Measurements from ENCODE around the gene NBPF26.
"Not testable (repeated sequence)": the region's sequence is repeated elsewhere in the genome, so short reads cannot be mapped to it uniquely, and the experiment has no call there.

Gene NBPF26

DNA sequence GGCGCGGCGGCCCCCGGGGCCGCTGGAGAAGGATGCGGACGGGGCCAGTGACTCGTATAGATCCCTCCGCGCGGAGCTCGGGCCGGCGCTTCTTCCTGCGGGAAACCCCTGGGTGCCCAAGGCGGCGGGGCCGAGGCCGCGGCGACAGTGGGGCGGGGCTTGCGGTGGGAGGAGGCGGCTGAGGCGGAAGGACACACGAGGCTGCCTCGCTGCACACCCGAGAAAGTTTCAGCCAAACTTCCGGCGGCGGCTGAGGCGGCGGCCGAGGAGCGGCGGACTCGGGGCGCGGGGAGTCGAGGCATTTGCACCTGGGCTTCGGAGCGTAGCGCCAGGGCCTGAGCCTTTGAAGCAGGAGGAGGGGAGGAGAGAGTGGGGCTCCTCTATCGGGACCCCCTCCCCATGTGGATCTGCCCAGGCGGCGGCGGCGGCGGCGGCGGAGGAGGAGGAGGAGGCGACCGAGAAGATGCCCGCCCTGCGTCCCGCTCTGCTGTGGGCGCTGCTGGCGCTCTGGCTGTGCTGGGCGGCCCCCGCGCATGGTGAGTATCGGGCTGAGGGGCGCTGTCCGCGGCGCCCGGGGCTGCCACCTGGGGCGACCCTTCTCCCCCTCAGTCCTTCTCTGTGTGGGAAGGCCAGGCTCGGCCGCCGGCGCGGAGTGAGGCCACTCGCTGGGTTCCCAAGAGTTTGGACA lies at the start of gene NBPF26:
NBPF26 (plus strand) TSS at position 231 of the 688 bp plus-strand sequence.
- H3K36me3 ChIP-seq; H3K9me3 ChIP-seq (ENCODE audit: severe bottlenecking); H3K27ac ChIP-seq; H3K27me3 ChIP-seq (ENCODE audit: insufficient read depth, low read depth, severe bottlenecking): not testable (repeated sequence)
- peak; percentile 70 for DNase-seq
- peak within 1 kb of the TSS; percentile 49 for H3K4me3 ChIP-seq (ENCODE audit: low read depth, low read length)

DNA sequence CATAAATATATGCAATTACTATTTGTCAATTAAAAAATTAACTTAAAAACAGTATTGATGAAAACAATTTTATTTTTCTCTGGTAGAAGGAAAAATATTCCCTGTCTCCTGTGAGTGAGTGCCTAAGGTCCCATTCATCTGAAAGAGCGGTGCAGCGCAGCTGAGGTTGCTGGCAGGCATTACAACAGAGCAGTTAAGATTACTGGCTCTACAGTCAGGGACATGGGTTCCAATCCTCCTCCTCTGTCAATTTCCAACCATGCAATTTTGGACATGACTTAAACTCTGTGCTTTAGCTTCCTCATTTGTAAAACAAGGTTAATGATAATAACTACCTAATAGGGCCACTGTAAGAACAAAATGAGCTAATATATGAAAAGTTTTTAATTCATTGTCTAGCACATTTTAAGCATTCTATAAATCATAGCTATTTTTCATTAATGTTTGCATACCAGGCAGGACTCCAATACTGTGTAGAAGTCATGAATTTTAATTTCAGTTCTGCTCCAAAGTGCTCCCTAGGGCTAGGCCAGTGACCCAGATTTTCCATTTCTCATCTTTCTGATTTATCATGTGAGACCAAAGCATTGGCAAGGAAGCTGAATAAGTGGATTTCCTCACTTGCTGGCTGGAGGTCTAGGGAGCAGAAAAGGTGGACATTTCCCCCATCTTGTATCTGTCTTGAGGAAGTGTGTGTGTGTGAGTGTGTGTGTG lies 43.5 kb upstream of the NBPF26 start:
- not testable (repeated sequence) for H3K4me3 ChIP-seq (ENCODE audit: low read depth, low read length); H3K9me3 ChIP-seq (ENCODE audit: severe bottlenecking); H3K27me3 ChIP-seq (ENCODE audit: insufficient read depth, low read depth, severe bottlenecking); H3K36me3 ChIP-seq; DNase-seq; H3K27ac ChIP-seq

DNA sequence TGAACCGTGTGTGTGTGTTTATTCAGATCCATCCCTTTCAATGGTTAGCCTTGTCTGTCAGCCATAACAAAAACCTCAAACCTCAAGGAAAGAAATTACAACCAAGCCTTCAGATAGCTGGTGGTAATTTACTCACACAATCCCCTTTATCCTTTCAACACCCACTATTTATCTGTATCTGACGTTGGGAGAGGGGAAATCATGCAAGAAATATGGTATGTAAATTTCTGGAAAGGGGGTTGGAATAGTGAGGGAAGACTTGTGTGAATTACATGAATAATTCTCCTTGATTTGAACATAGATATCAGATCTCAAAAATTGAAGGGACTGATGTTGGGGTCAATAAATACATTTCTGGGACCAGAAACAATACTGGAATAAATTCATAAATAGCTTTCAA lies 42.8 kb upstream of the NBPF26 start:
- not testable (repeated sequence) for H3K27me3 ChIP-seq (ENCODE audit: insufficient read depth, low read depth, severe bottlenecking)

DNA sequence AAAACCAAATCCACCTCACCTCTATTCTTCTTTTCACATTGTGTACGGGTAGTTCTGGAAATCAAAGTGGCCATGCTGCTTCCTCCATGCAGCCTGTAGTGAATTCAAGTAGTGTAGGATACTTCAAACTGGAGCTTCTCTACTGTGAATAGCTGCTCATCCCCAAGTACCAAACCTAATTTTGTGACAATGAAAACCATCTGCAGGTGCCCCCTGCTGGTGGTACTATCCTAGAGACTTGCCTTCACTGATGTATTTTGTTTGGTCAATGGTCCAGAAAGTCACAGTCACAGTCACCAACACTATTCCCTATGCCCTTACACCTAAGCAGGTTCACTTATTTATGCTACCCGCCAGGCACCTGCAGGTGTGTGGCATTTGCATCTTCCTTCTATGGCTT lies 39.3 kb upstream of the NBPF26 start:
- not testable (repeated sequence) for DNase-seq; H3K27me3 ChIP-seq (ENCODE audit: insufficient read depth, low read depth, severe bottlenecking); H3K36me3 ChIP-seq; H3K27ac ChIP-seq; H3K4me3 ChIP-seq (ENCODE audit: low read depth, low read length); H3K9me3 ChIP-seq (ENCODE audit: severe bottlenecking)

More for the DNA sequence above, 42.8 kb upstream of the NBPF26 start:
- H3K27ac ChIP-seq; H3K4me3 ChIP-seq (ENCODE audit: low read depth, low read length); DNase-seq; H3K36me3 ChIP-seq; H3K9me3 ChIP-seq (ENCODE audit: severe bottlenecking): not testable (repeated sequence)

DNA sequence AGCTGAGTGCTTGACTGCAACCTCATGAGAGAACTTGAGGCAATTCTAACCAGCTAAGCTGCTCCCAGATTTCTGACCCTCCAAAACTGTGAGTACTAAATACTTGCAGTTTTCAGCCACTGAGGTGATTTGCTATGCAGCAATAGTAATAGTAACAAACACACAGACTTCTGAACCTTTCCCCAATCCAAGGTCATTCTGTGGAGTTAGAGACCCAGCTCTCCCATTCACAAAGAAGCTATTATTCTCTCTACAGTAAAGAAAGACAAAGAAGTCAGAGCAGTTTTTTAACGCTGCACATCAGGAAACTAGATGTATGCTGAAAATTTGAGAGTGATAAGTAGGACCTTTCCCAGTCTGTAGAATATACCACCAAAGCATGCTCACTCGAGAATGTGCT lies 38.1 kb upstream of the NBPF26 start:
- H3K27ac ChIP-seq; DNase-seq; H3K27me3 ChIP-seq (ENCODE audit: insufficient read depth, low read depth, severe bottlenecking); H3K36me3 ChIP-seq; H3K4me3 ChIP-seq (ENCODE audit: low read depth, low read length); H3K9me3 ChIP-seq (ENCODE audit: severe bottlenecking): not testable (repeated sequence)

DNA sequence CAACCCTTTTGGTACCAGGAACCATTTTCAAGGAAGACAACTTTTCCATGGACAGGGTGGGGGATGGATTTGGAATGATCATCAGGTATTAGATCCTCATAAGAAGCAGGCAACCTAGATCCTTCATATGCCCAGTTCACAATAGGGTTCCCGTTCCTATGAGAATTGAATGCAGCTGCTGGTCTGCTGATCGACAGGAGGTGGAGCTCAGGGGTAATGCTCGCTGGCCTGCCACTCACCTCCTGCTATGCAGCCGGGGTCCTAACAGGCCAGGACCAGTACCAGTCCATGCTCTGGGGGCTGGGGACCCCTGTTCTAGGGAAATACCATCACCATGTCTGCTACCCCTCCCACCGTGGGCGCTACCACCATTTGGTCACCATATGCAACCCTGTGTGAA lies 36.5 kb upstream of the NBPF26 start:
- not testable (repeated sequence) for H3K9me3 ChIP-seq (ENCODE audit: severe bottlenecking); H3K36me3 ChIP-seq; H3K27ac ChIP-seq; DNase-seq; H3K27me3 ChIP-seq (ENCODE audit: insufficient read depth, low read depth, severe bottlenecking); H3K4me3 ChIP-seq (ENCODE audit: low read depth, low read length)

DNA sequence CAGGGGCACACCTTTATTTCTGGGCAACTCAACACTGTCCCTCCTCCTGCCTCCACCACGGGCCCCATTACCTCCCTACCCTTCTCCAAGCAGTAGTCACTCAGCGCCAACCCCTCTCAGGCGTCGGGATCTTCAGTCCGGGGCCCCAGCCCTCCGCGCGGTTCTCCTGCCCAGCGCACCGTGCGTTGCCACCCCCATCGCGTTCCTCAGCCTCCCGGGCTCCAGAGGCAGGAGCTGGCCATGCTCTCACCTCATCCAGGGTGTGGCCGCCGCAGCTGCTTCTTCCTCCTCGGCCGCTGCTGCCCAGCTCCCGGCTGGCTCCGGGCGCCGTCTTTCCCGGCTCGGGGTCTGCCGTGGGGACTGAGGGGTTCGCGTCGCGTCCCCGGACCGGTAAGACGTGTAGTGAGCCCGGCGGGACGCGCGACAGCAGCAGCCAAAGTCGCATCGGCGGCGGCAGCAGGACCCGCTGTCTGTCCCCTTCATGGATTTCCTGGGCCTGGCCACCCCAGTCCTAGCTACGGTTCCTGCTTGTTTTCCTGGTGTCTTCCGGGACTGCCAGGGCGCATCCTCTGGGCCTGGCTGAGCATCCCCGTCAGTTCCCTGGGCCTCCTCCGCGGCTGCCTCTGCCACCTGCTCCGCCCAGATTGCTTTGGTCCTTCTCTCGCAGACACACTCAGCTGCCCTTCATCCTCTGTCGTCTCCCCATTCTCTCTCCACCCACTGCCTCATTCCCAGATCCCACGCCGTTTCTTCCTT lies 22.8 kb upstream of the NBPF26 start:
- not testable (repeated sequence) for H3K9me3 ChIP-seq (ENCODE audit: severe bottlenecking); H3K27ac ChIP-seq; H3K36me3 ChIP-seq; H3K27me3 ChIP-seq (ENCODE audit: insufficient read depth, low read depth, severe bottlenecking); H3K4me3 ChIP-seq (ENCODE audit: low read depth, low read length)
- peak; percentile 4 for DNase-seq

DNA sequence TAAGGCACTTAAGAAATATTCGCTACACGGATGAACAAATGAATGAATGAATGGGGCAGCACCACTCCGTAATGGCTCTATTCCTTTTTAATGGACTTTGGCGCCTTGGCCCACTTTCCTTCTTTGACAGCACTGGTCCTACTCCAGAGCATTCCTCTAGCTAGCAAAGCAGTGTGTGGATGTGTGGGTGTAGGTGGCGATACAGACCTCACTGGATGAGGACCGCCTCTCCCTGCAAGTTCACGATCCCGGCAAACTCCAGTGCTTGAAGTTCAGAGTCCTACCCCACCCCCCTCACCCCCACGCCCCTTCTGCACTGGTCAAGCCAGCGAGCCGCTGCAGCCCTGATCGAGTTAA lies 409 bp upstream of the NBPF26 start:
- not testable (repeated sequence) for H3K9me3 ChIP-seq (ENCODE audit: severe bottlenecking); H3K36me3 ChIP-seq; H3K27me3 ChIP-seq (ENCODE audit: insufficient read depth, low read depth, severe bottlenecking); H3K27ac ChIP-seq; DNase-seq; H3K4me3 ChIP-seq (ENCODE audit: low read depth, low read length)

DNA sequence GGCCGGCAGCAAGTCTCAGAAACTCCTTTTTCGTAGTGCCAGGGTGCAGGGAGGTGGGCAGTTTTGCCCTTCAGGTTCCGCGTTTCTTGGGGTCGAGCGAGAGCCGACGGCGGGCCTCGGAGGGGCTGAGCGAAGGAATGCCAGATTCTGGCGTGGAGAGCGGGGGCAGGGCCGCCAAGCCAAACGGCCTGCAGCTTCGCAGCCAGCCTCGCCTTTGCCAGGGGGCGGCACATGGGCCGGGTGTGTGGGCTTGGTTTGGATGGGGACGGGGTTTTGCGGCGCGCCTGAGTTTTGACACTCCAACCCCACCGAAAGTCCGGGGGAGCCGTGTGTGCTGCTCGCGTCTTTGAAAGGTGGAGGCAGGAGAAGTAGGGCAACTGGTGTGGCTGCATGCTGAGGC lies 762 bp downstream of the NBPF26 start:
- peak overlapping the region; percentile 49 for H3K4me3 ChIP-seq (ENCODE audit: low read depth, low read length)
- not testable (repeated sequence) for H3K9me3 ChIP-seq (ENCODE audit: severe bottlenecking); H3K27ac ChIP-seq; H3K27me3 ChIP-seq (ENCODE audit: insufficient read depth, low read depth, severe bottlenecking); H3K36me3 ChIP-seq
- DNase-seq: peak; percentile 3

DNA sequence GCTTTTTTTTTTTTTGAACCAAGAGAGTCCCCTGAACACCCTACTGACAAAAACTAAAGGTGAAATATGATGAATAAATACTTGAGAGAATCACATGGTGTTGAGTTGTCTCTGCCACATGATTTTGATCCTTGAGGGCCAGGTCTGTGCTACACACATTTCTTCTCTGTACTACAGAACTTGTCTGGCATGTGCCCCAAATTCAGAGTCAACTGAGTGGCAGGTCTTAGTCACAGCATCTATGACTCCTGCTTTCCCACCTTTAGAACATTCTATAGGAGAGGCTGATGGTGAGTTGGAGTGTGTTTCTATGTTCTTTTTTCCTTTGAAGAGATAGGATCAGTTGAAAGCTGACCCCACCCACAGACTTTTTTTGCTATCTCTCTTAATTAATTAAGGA lies 5.1 kb downstream of the NBPF26 start:
- not testable (repeated sequence) for H3K27me3 ChIP-seq (ENCODE audit: insufficient read depth, low read depth, severe bottlenecking); H3K36me3 ChIP-seq; DNase-seq; H3K27ac ChIP-seq; H3K4me3 ChIP-seq (ENCODE audit: low read depth, low read length); H3K9me3 ChIP-seq (ENCODE audit: severe bottlenecking)

DNA sequence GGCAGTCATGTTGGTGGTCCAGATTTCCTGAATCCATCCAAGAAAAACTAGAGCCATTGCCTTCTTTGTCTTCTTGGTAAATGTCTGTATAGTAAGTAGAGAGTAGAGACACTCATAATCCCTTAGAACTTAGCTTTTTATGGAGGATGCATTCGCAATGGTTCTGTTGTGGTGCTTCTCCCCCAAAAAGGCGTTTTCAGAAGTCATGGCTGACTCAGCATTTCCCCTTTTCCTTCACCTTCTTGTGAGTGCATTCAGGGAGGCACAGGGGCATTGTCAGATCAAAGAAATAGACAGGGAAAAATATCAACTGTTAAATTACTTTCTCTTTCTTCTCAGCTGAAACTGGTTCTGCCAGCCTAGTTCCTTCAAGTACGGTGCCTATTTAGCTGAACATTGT lies 45.3 kb downstream of the NBPF26 start:
- H3K27ac ChIP-seq; H3K36me3 ChIP-seq; H3K9me3 ChIP-seq (ENCODE audit: severe bottlenecking); H3K4me3 ChIP-seq (ENCODE audit: low read depth, low read length); DNase-seq; H3K27me3 ChIP-seq (ENCODE audit: insufficient read depth, low read depth, severe bottlenecking): not testable (repeated sequence)

DNA sequence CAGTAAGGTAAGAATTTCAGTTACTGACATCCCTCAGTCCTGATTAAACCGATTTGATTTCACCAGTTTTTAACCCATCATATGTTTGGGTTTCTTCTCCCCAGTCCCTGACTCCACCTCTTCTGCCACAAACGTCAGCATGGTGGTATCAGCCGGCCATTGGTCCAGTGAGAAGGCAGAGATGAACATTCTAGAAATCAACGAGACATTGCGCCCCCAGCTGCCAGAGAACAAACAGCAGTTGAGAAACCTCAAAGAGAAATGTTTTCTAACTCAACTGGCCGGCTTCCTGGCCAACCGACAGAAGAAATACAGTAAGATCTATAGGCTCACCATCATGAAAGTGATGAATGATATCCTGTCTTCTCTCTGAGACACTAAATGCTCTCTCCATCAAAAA lies 81.7 kb downstream of the NBPF26 start:
- peak; percentile 3 for DNase-seq
- not testable (repeated sequence) for H3K27me3 ChIP-seq (ENCODE audit: insufficient read depth, low read depth, severe bottlenecking); H3K36me3 ChIP-seq; H3K27ac ChIP-seq; H3K9me3 ChIP-seq (ENCODE audit: severe bottlenecking); H3K4me3 ChIP-seq (ENCODE audit: low read depth, low read length)

DNA sequence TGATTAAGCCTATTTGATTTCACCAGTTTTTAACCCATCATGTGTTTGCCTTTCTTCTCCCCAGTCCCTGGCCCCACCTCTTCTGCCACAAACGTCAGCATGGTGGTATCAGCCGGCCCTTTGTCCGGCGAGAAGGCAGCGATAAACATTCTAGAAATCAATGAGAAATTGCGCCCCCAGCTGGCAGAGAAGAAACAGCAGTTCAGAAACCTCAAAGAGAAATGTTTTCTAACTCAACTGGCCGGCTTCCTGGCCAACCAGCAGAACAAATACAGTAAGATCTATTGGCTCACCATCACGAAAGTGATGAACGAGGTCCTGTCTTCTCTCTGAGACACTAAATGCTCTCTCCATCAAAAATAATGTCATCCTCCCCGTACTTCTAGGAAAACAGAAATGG lies 88.1 kb downstream of the NBPF26 start:
- peak; percentile 30 for DNase-seq
- H3K36me3 ChIP-seq; H3K27me3 ChIP-seq (ENCODE audit: insufficient read depth, low read depth, severe bottlenecking); H3K9me3 ChIP-seq (ENCODE audit: severe bottlenecking); H3K4me3 ChIP-seq (ENCODE audit: low read depth, low read length); H3K27ac ChIP-seq: not testable (repeated sequence)

DNA sequence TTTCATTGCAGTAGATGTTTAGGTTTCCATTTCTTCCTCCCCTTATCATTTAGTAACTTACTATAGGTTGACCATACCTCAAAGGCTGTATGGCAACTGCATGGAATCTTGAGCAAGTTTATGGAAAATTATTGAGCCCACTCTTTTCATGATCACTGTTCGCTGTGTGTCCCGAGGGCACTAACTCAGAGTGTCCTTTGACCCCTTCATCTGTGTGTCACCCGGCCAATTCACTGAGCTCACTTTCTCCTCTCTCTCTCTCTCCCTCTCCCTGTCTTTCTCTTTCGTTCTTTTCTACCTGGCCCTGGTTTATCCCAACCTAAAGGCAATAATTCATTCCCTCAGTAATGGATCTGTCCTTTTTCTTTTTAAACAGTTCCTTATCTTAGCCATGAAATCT lies 101.3 kb downstream of the NBPF26 start:
- not testable (repeated sequence) for H3K27ac ChIP-seq; DNase-seq; H3K9me3 ChIP-seq (ENCODE audit: severe bottlenecking); H3K27me3 ChIP-seq (ENCODE audit: insufficient read depth, low read depth, severe bottlenecking); H3K4me3 ChIP-seq (ENCODE audit: low read depth, low read length); H3K36me3 ChIP-seq

DNA sequence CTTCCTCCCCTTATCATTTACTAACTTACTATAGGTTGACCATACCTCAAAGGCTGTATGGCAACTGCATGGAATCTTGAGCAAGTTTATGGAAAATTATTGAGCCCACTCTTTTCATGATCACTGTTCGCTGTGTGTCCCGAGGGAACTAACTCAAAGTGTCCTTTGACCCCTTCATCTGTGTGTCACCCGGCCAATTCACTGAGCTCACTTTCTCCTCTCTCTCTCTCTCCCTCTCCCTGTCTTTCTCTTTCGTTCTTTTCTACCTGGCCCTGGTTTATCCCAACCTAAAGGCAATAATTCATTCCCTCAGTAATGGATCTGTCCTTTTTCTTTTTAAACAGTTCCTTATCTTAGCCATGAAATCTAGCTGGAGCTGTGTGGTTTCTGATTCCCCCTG lies 102.9 kb downstream of the NBPF26 start:
- not testable (repeated sequence) for H3K27ac ChIP-seq; H3K4me3 ChIP-seq (ENCODE audit: low read depth, low read length); H3K9me3 ChIP-seq (ENCODE audit: severe bottlenecking); H3K36me3 ChIP-seq; DNase-seq; H3K27me3 ChIP-seq (ENCODE audit: insufficient read depth, low read depth, severe bottlenecking)

All from WERI-Rb-1 (cell line).